HEK293T (cell line): ENCODE measurements around the gene TRMT11.

Source experiments
- BHLHE40 ChIP-seq: fragments of 450-650 bp; IDR thresholded peaks from 2 replicates; pipeline ENCODE4 v1.6.1; 2016; ENCODE audit warnings: mild to moderate bottlenecking, moderate library complexity, borderline replicate concordance
- FOXK2 ChIP-seq: fragments of 450-650 bp; IDR thresholded peaks from 2 replicates; pipeline ENCODE4 v1.6.1; 2016; ENCODE audit warnings: mild to moderate bottlenecking
- FOXM1 ChIP-seq: fragments of 450-650 bp; IDR thresholded peaks from 2 replicates; pipeline ENCODE4 v1.6.1; 2017; ENCODE audit warnings: mild to moderate bottlenecking, borderline replicate concordance
- SP1 ChIP-seq: fragments of 450-650 bp; IDR thresholded peaks from 2 replicates; pipeline ENCODE4 v1.6.1; 2017

DNA sequence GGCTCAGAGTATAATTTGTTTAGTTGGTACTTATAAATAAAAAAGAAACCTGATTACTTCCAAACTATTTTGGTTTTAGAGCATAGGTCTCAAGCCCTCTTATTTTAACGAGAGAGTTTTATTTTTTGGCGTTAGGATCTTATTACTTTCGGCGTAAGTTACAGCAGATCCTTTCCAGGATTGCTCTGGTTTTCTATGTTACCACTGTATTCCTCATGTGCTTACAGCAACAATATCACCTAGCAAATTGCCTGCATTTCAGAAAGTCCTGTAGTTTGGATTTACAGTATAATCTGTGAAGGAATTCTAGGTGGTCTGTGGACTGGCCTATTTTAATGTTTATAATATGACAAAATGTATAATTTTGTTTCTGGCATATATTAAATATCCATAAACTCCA lies 54.1 kb downstream of the TRMT11 start:
- no peak for TF ChIP-seq FOXK2
- no peak for TF ChIP-seq SP1
- no peak for TF ChIP-seq FOXM1
- no peak for TF ChIP-seq BHLHE40
